T-helper 9 cell (primary cell): ENCODE data around the gene LGALSL.

ENCODE experiments used
- DNase-seq: peaks from one replicate; pipeline ENCODE4 v3.0.0-alpha.2; 2020

The LGALSL gene

GRCh38 chr2:64500549-64500948 lies 46.6 kb downstream of the LGALSL start:
- DNase-seq, result no peak

GRCh38 chr2:64501946-64502345 lies 48.0 kb downstream of the LGALSL start:
- no peak for DNase-seq

GRCh38 chr2:64502860-64503259 lies 48.9 kb downstream of the LGALSL start:
- DNase-seq, result no peak

- no peak for DNase-seq
Measured at GRCh38 chr2:64504774-64505720, 51.1 kb downstream of the LGALSL start.

- no peak for DNase-seq
Measured at GRCh38 chr2:64506686-64507085, 52.7 kb downstream of the LGALSL start.
